H1 (cell line): ENCODE data around the gene MCM3AP. TPM values are rescaled to one million over a fixed set of nuclear protein-coding genes. Genes with fewer than 3 reads are reported as not detected.

Source experiments
- HDAC2 ChIP-seq, 2 experiments: fragments of 300-600 bp in 1 of 2; sonication (generic) in 1 of 2; IDR thresholded peaks; 2 replicates each; pipeline ENCODE4 v1.6.1; 2011 to 2012; ENCODE audit warnings: low read depth in 2 of 2, low read length in 2 of 2, mild to moderate bottlenecking in 2 of 2, moderate library complexity in 2 of 2, borderline replicate concordance in 1 of 2, inconsistent platforms in 1 of 2
- polyA plus RNA-seq, 7 experiments: library from polyadenylated mRNA; depleted of rRNA in 3 of 7; stranded (reverse) in 5 of 7; unstranded in 2 of 7; fragments of >200 nt in 5 of 7; fragments of 200-250 nt in 2 of 7; gene quantifications; 1 replicate in 5 of 7; 2 replicates in 1 of 7; 4 replicates in 1 of 7; pipeline versions ENCODE4 v1.2.1 to v1.2.3, GENCODE V29; 2011 to 2013; ENCODE audit warnings: missing spikeins in 2 of 7, mixed read lengths in 2 of 7
- total RNA-seq: library from RNA; stranded (reverse); fragmentation: NEBNext Ultra II Directional; extraction: Animal tissue kit (Norgen Biotek cat#: 25700); gene quantifications from 2 replicates; pipeline ENCODE4 v1.2.1, GENCODE V29; 2021

Gene MCM3AP
- total and polyA plus RNA-seq, 2 of the 8 experiments (the other 6 are each of a cell fraction or from before 2014, with no cell fraction given): 37.2 to 119 TPM

GRCh38 chr21:46229923-46230260 lies 55.5 kb downstream of the MCM3AP start (continued):
- TF ChIP-seq HDAC2 (IDR thresholded peaks at IDR 0.05; ENCODE audit: borderline replicate concordance in 1 of 2, low read depth in 2 of 2, low read length in 2 of 2): no peak
